ENCODE measurements around the gene NFYC.

DNA sequence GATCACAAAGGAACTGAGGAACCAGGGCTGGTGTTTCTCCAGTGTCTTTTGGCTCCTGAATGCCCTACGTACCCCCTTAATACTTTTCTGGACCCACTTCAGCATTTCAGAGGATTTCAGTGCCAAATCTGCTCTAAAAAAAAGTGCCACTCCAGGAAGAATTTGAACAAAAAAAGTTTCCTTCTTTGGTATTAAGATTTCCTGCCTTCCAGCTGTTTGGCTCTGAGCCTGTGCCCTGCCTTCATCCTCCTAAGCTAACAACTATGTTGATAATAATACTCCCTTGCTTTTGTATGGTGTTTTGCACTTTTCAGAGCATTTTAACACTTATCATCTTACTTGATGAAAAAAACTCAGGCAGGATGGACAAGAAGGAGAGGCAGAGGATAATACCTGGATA, 15.0 kb upstream of the NFYC start:
- TF ChIP-seq, protein P1, sequence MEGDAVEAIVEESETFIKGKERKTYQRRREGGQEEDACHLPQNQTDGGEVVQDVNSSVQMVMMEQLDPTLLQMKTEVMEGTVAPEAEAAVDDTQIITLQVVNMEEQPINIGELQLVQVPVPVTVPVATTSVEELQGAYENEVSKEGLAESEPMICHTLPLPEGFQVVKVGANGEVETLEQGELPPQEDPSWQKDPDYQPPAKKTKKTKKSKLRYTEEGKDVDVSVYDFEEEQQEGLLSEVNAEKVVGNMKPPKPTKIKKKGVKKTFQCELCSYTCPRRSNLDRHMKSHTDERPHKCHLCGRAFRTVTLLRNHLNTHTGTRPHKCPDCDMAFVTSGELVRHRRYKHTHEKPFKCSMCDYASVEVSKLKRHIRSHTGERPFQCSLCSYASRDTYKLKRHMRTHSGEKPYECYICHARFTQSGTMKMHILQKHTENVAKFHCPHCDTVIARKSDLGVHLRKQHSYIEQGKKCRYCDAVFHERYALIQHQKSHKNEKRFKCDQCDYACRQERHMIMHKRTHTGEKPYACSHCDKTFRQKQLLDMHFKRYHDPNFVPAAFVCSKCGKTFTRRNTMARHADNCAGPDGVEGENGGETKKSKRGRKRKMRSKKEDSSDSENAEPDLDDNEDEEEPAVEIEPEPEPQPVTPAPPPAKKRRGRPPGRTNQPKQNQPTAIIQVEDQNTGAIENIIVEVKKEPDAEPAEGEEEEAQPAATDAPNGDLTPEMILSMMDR (IDR thresholded peaks at IDR 0.05): no peak
- TF ChIP-seq POLR2A (IDR thresholded peaks at IDR 0.05) (no peak), POLR2AphosphoS5 (IDR thresholded peaks at IDR 0.05) (no peak)

Measured in breast epithelium (tissue), 3 donors.